ENCODE results near the gene OAF.

OAF gene

DNA sequence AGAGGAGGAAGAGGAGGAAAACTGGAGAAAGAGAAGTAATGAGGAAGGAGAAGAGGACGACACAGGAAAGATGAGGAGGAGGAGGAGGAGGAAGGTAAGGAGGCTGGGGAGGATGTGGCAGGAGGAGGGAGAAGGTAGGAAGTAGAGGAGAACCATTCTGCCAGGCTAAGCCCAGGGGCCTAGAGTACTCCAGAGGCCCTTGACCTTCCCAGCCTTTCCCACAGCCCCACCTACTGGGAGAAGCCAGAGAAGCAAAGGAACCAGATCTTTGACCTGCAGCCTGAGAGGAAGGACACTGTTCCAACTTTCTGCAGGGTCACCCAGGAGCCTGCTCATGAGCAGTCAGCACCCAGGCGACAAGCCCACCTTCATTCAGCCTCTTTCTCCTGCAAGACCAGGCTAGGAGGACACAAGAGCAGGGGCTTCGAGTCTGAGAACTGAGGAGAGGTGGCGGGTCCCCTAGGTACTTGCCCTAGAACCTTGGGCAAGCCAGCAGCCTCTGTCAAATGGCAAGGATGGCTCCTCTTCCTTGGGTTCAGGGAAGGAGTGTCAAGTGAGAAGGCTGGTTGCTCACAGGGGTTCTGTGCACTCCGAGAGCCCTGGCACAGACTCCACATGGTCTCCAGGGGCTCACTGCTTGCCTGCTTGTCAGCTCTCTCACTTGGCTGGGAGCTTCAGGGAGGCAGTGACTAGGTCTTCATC, 27.9 kb upstream of the OAF start:
- Histone ChIP-seq H3K9me2 (replicated peaks; ENCODE audit: control insufficient read depth, low read length) (no peaks in the 10 kb centered on the region), H3K27me3 (ENCODE audit: control insufficient read depth, low read length) (peaks cover 22% of the 10 kb centered on the region), H3K4me1 (ENCODE audit: control insufficient read depth, low read length) (no peaks in the 10 kb centered on the region), H3K36me3 (ENCODE audit: control insufficient read depth, low read length) (no peaks in the 10 kb centered on the region), H3K9me3 (ENCODE audit: control insufficient read depth, insufficient read depth, low read length) (no peaks in the 10 kb centered on the region), H3K4me2 (ENCODE audit: low read length) (no peak overlapping the region), H4K20me1 (ENCODE audit: control insufficient read depth, insufficient read depth, low read depth, low read length) (no peaks in the 10 kb centered on the region), H3K79me2 (ENCODE audit: control insufficient read depth, low read length) (no peaks in the 10 kb centered on the region), H3K4me3 (ENCODE audit: low read length) (no peak overlapping the region), H3F3A (ENCODE audit: control insufficient read depth, insufficient read depth) (no peaks in the 10 kb centered on the region), H3K27ac (ENCODE audit: low read depth, low read length) (no peak overlapping the region)
- TF ChIP-seq, protein P1, sequence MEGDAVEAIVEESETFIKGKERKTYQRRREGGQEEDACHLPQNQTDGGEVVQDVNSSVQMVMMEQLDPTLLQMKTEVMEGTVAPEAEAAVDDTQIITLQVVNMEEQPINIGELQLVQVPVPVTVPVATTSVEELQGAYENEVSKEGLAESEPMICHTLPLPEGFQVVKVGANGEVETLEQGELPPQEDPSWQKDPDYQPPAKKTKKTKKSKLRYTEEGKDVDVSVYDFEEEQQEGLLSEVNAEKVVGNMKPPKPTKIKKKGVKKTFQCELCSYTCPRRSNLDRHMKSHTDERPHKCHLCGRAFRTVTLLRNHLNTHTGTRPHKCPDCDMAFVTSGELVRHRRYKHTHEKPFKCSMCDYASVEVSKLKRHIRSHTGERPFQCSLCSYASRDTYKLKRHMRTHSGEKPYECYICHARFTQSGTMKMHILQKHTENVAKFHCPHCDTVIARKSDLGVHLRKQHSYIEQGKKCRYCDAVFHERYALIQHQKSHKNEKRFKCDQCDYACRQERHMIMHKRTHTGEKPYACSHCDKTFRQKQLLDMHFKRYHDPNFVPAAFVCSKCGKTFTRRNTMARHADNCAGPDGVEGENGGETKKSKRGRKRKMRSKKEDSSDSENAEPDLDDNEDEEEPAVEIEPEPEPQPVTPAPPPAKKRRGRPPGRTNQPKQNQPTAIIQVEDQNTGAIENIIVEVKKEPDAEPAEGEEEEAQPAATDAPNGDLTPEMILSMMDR (IDR thresholded peaks at IDR 0.05; ENCODE audit: low read depth, low read length, poor library complexity, severe bottlenecking): peak; percentile 31
- TF ChIP-seq EZH2phosphoT487 (IDR thresholded peaks at IDR 0.05; ENCODE audit: borderline replicate concordance, low read length): no peak

DNA sequence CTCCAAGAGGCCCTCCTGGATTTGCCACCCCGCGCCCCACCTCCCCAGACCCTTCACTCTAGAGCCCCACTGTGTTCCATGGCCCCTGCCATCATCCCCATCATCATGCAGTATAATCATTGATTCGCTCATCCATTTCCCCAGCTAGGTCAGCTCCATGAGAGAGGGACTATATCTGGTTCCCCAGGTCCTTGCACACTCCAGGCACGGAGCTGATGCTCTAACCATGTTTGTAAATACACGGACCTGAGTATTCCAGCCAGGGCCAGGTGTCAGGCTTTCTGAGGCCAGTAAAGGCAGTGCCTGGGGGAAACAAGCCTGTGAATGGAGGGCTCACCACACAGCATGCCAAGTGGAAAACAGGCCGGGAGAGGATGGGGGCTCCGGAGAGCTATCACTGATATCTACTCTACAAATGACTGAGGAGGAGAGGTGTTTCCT, 27.1 kb upstream of the OAF start:
- no peaks in the 10 kb centered on the region for H3K79me2 ChIP-seq (ENCODE audit: control insufficient read depth, low read length)
- no peaks in the 10 kb centered on the region for H3K36me3 ChIP-seq (ENCODE audit: control insufficient read depth, low read length)
- no peak overlapping the region for H3K27ac ChIP-seq (ENCODE audit: low read depth, low read length)
- no peaks in the 10 kb centered on the region for H3F3A ChIP-seq (ENCODE audit: control insufficient read depth, insufficient read depth)
- H4K20me1 ChIP-seq (ENCODE audit: control insufficient read depth, insufficient read depth, low read depth, low read length): no peaks in the 10 kb centered on the region
- H3K4me1 ChIP-seq (ENCODE audit: control insufficient read depth, low read length): no peaks in the 10 kb centered on the region
- no peaks in the 10 kb centered on the region for H3K9me3 ChIP-seq (ENCODE audit: control insufficient read depth, insufficient read depth, low read length)
- no peak overlapping the region for H3K4me3 ChIP-seq (ENCODE audit: low read length)
- peaks cover 25% of the 10 kb centered on the region for H3K27me3 ChIP-seq (ENCODE audit: control insufficient read depth, low read length)
- TF ChIP-seq, protein P1 (IDR thresholded peaks at IDR 0.05; ENCODE audit: low read depth, low read length, poor library complexity, severe bottlenecking): no peak
- TF ChIP-seq EZH2phosphoT487 (IDR thresholded peaks at IDR 0.05; ENCODE audit: borderline replicate concordance, low read length): no peak
- no peaks in the 10 kb centered on the region for H3K9me2 ChIP-seq (replicated peaks; ENCODE audit: control insufficient read depth, low read length)
- H3K4me2 ChIP-seq (ENCODE audit: low read length): no peak overlapping the region

DNA sequence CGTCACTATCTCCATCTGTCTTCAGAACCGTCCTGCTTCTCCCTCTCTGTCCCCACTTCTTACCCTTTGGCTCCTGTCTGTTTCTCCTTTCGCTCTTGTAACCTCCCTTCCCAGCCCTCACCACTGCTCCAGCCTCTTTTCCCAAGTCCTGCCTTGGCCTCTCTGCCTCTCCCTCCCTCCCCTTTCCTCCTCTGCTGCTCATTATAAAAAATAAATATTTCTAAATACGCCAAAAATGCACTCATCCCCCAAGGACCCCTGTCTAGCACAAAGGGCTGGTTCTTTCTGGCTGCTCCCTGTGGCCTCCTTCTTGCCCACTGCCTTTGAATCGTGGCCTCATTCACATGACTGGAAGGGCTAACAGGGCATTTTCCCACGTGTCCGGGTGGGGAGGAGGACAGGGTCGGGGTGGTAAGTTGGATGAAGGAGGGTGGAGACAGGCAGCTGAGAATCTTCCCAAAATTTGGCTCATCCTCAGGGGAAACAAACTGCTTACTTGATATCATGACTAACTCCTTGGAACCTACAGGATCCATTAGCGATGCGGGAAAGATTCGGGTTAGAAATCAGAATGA, 26.4 kb upstream of the OAF start:
- no peaks in the 10 kb centered on the region for H3K4me1 ChIP-seq (ENCODE audit: control insufficient read depth, low read length)
- H3K27ac ChIP-seq (ENCODE audit: low read depth, low read length): no peak overlapping the region
- TF ChIP-seq, protein P1 (IDR thresholded peaks at IDR 0.05; ENCODE audit: low read depth, low read length, poor library complexity, severe bottlenecking): no peak
- TF ChIP-seq EZH2phosphoT487 (IDR thresholded peaks at IDR 0.05; ENCODE audit: borderline replicate concordance, low read length): no peak
- H3K36me3 ChIP-seq (ENCODE audit: control insufficient read depth, low read length): no peaks in the 10 kb centered on the region
- H3F3A ChIP-seq (ENCODE audit: control insufficient read depth, insufficient read depth): no peaks in the 10 kb centered on the region
- H3K4me3 ChIP-seq (ENCODE audit: low read length): no peak overlapping the region
- H3K9me3 ChIP-seq (ENCODE audit: control insufficient read depth, insufficient read depth, low read length): no peaks in the 10 kb centered on the region
- H3K4me2 ChIP-seq (ENCODE audit: low read length): no peak overlapping the region
- H3K79me2 ChIP-seq (ENCODE audit: control insufficient read depth, low read length): no peaks in the 10 kb centered on the region
- no peaks in the 10 kb centered on the region for H4K20me1 ChIP-seq (ENCODE audit: control insufficient read depth, insufficient read depth, low read depth, low read length)
- no peaks in the 10 kb centered on the region for H3K9me2 ChIP-seq (replicated peaks; ENCODE audit: control insufficient read depth, low read length)
- H3K27me3 ChIP-seq (ENCODE audit: control insufficient read depth, low read length): peaks cover 29% of the 10 kb centered on the region

All from DOHH2 (cell line).